GM12875 (cell line): Measurements from ENCODE around the gene HOXD13.

Source experiments
- H3K4me3 ChIP-seq: one replicate; pipeline ENCODE4 v1.5.1; 2011; ENCODE audit warnings: low read depth, low read length, control low read depth
- TF ChIP-seq, protein P1 (sequence below): IDR thresholded peaks from 2 replicates; pipeline ENCODE4 v1.5.1; 2011; ENCODE audit warnings: low read depth, mild to moderate bottlenecking, control low read depth, inconsistent platforms, low read length, moderate library complexity, borderline replicate concordance; ENCODE audit not compliant: insufficient read depth

Gene HOXD13

DNA sequence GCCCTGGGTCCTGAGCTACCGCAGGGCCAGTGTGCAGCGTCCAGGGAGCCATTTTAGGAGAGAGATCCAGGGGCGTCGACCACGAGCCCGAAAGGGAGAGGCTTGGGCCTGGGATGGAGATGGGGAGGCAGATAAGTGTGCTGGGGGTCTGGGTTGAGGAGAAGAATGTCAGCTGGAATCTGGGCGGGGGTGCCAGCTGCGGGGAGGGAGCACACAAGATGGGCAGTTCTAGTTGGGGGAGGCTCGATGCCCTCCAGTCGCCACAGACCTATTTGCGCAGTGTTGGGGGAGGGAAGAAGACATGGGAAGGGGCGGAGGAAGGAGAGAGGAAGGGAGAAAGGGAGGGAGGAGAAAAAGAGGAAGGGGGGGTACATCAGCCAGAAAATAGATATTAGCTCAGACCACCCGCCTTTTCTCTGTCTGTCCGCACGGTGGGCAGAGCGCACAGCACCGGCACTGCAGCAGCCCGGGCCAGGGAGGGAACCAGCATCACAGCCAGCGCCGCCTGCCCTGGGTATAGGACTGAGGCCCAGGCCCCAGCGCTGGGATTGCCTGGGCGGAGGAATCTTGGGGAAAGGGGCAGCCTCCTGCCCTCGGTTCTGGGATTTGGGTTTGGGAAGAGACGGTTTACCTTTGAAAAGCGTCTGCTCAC is 12.7 kb downstream of the HOXD13 start:
- no peak overlapping the region for H3K4me3 ChIP-seq
- TF ChIP-seq, protein P1, sequence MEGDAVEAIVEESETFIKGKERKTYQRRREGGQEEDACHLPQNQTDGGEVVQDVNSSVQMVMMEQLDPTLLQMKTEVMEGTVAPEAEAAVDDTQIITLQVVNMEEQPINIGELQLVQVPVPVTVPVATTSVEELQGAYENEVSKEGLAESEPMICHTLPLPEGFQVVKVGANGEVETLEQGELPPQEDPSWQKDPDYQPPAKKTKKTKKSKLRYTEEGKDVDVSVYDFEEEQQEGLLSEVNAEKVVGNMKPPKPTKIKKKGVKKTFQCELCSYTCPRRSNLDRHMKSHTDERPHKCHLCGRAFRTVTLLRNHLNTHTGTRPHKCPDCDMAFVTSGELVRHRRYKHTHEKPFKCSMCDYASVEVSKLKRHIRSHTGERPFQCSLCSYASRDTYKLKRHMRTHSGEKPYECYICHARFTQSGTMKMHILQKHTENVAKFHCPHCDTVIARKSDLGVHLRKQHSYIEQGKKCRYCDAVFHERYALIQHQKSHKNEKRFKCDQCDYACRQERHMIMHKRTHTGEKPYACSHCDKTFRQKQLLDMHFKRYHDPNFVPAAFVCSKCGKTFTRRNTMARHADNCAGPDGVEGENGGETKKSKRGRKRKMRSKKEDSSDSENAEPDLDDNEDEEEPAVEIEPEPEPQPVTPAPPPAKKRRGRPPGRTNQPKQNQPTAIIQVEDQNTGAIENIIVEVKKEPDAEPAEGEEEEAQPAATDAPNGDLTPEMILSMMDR: no peak

DNA sequence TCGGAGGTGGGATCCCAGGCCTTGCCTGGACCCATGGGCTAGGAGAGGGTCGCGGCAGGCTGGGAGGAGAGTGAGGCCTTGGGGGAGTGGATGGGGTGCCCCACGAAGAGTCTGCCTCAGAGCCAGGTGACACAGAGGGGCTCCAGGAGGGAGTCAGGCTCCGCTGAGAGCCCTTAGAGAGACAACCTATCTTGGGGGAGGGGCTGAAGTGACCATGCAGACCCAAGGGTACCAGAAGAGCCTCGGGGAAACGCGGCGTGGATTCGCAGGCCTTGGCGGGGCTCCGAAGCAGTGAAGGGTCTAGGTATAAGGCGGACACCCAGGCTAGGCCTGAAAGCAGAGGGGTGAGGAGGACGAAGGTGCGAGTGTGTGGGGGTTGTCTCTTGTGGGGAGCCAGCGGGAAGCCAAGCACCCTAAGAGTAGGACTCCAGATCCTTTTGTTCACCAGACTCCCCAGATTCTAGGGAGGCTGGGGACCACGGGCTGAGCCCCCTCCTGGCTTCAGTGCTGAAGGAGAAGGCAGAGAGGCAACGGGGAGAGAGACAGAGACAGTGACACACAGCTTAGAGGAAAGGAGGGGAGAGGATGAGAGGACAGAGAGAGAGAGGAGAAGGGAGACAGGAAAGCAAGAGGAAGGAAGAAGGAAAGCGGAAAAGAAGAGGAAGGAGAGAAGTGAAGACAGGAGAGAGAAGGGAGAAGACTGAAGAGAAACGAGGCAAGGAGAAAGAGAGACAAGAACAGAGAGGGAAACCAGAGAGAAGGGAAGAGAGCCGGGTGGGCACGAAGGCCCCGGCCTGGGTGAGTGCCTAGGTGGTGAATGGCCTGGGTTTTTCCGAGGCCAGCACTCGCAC is 13.4 kb downstream of the HOXD13 start:
- TF ChIP-seq, protein P1: no peak
- H3K4me3 ChIP-seq: no peak overlapping the region

DNA sequence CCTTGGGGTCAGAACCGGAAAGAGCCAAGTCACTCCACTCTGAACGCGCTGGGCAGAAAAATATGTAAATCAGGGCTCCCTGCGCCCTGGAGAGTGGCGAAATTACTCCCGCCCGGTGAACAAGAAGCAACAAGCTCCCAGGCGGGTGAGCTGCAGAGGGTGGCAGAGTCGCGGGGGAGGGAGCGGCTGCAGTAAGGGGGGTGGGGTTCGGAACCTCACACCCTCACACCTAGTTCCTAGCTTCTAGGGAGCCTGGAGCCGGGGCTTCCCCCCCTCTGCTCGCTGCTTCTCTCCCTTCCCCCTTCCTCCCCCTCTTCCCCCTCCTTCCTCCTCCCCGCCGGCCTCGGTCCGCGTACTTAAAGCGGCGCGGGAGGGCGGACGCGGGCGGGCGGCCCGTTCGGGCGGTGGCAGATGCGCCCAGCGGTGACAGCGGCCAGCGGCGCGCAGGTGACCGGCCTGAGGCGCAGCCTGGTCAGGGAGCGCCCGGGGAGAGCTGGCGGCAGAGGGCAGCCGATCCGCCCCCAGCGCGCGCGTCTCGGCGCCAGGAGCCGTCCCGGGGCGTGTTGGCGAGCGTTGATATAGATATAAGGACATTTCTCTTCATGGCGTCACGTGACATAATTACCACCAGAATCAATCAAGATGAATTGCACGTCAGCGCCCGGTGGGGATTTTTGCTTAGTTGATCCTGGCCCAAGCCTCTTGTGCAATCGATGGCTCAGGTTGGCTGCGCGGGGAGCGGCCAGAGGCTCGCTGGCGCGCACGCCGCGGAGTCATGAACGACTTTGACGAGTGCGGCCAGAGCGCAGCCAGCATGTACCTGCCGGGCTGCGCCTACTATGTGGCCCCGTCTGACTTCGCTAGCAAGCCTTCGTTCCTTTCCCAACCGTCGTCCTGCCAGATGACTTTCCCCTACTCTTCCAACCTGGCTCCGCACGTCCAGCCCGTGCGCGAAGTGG is 14.3 kb downstream of the HOXD13 start, which contains the start of gene HOXD11:
Gene HOXD11, plus strand, starts transcription at position 700 of the 959 bp plus-strand sequence. Its CDS starts 76 bp downstream, at position 776.
- H3K4me3 ChIP-seq: peak within 1 kb of the TSS; percentile 26

DNA sequence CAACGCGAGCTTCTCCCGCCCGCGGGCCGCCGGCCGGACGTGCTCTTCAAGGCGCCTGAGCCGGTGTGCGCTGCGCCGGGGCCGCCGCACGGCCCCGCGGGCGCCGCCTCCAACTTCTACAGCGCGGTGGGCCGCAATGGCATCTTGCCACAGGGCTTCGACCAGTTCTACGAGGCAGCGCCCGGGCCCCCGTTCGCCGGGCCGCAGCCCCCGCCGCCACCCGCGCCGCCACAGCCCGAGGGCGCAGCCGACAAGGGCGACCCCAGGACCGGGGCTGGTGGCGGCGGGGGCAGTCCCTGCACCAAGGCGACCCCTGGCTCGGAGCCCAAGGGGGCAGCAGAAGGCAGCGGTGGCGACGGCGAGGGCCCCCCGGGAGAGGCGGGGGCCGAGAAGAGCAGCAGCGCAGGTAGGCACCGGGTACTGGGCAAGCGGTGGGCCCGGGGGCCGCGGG is 15.2 kb downstream of the HOXD13 start:
- H3K4me3 ChIP-seq: no peak overlapping the region
- TF ChIP-seq, protein P1: no peak

More for the DNA sequence above, 14.3 kb downstream of the HOXD13 start, which contains the start of gene HOXD11:
- TF ChIP-seq, protein P1: no peak

DNA sequence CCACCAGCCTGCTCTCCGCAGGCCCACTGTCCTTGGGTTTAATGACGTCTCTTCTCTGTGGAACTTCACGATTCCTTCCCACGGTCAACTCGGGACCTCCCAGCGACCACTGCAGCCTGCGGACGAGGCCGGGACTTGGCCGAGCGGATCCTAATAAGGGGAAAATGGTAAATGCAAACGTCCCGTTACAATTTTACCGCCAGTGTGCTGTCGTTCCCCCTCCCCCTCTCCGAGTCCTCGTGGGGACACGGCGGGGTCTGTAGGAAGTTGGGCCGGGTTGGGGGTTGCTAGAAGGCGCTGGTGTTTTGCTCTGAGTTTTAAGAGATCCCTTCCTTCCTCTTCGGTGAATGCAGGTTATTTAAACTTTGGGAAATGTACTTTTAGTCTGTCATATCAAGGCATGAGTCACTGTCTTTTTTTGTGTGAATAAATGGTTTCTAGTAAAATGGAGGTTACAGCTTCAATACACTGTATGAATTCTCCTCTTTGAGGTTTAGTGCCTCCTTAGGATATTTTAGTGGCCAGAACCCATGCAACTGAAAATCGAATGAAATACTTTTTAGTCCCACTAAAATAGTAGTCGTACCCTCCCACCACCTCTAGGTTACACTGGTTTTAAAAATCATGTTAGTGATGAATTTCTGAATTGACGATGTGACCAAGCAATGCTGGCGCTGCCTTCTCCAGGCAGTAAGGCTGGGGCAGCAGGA is 16.8 kb downstream of the HOXD13 start:
- H3K4me3 ChIP-seq: no peak overlapping the region
- TF ChIP-seq, protein P1: no peak

DNA sequence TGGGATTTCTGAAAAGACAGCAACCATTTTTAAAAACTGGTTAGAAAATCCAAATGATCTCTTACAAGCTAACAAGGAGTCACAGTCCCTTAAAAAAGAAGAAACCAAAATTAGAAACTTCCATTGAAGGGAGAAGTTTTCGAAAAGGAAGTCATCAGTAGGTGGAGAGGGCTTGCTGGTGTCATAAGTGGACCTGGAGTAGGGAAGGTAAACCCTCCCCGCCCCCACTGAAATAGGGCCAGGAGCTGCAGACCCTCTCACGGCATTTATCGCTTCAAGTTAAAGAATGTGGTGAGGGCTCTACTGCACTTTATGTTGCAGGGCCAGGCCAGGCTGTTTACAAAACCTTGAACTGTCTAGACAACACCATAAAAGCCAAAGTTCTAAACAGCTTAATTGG is 17.4 kb downstream of the HOXD13 start:
- TF ChIP-seq, protein P1: no peak

More for the DNA sequence above, 17.4 kb downstream of the HOXD13 start:
- H3K4me3 ChIP-seq: no peak overlapping the region
